ENCODE measurements around the gene PTPRN2. TPM values are rescaled to one million over a fixed set of nuclear protein-coding genes. Genes with fewer than 3 reads are reported as not detected.

Gene PTPRN2
- total RNA-seq, 2 donors from 2014 or later: 26.1 to 55.5 TPM

GRCh38 chr7:157682064-157682945 is 905.3 kb downstream of the PTPRN2 start:
- WGBS: 48% methylated on average over 28 of the region's 28 CpGs
- TF ChIP-seq POLR2A (IDR thresholded peaks at IDR 0.05): no peak
- TF ChIP-seq CTCF (IDR thresholded peaks at IDR 0.05): no peak
- no peak for TF ChIP-seq POLR2AphosphoS5 (IDR thresholded peaks at IDR 0.05)
- no peak for DNase-seq (ENCODE audit: low spot score)
- Histone ChIP-seq H3K27ac (no peak overlapping the region), H3K4me3 (no peak overlapping the region), H3K4me1 (replicated peaks) (no peaks in the 10 kb centered on the region), H3K27me3 (replicated peaks; ENCODE audit: insufficient read depth) (peaks cover 44% of the 10 kb centered on the region), H3K9me3 (no peaks in the 10 kb centered on the region), H3K36me3 (no peaks in the 10 kb centered on the region)
- intact Hi-C loops (cut with DNase I): no loop called here

- no peak overlapping the region for H3K4me3 ChIP-seq
- TF ChIP-seq POLR2AphosphoS5 (IDR thresholded peaks at IDR 0.05): no peak
- TF ChIP-seq POLR2A (IDR thresholded peaks at IDR 0.05): no peak
- TF ChIP-seq CTCF (IDR thresholded peaks at IDR 0.05): no peak
- H3K9me3 ChIP-seq: no peaks in the 10 kb centered on the region
- no peaks in the 10 kb centered on the region for H3K4me1 ChIP-seq (replicated peaks)
- peaks cover 24% of the 10 kb centered on the region for H3K27me3 ChIP-seq (replicated peaks; ENCODE audit: insufficient read depth)
- DNase-seq (ENCODE audit: low spot score): no peak
- WGBS: 32% methylated on average over 9 of the region's 9 CpGs
- intact Hi-C loops (cut with DNase I): no loop called here
- H3K27ac ChIP-seq: no peak overlapping the region
- H3K36me3 ChIP-seq: no peaks in the 10 kb centered on the region
These were observed 908.0 kb downstream of the PTPRN2 start for GRCh38 chr7:157679607-157680006.

GRCh38 chr7:157678501-157678900 is 909.1 kb downstream of the PTPRN2 start:
- Histone ChIP-seq H3K27ac (no peak overlapping the region), H3K36me3 (no peaks in the 10 kb centered on the region), H3K9me3 (no peaks in the 10 kb centered on the region), H3K27me3 (replicated peaks; ENCODE audit: insufficient read depth) (peaks cover 13% of the 10 kb centered on the region), H3K4me1 (replicated peaks) (no peaks in the 10 kb centered on the region), H3K4me3 (no peak overlapping the region)
- TF ChIP-seq POLR2A (IDR thresholded peaks at IDR 0.05) (no peak), CTCF (IDR thresholded peaks at IDR 0.05) (no peak), POLR2AphosphoS5 (IDR thresholded peaks at IDR 0.05) (no peak)
- intact Hi-C loops (cut with DNase I): no loop called here
- DNase-seq (ENCODE audit: low spot score): no peak
- 37% methylated on average over 9 of the region's 9 CpGs for WGBS

- 67% methylated on average over 19 of the region's 19 CpGs for WGBS
- Histone ChIP-seq H3K36me3 (no peaks in the 10 kb centered on the region), H3K9me3 (no peaks in the 10 kb centered on the region), H3K4me3 (no peak overlapping the region), H3K27me3 (replicated peaks; ENCODE audit: insufficient read depth) (peaks cover 5% of the 10 kb centered on the region), H3K4me1 (replicated peaks) (no peaks in the 10 kb centered on the region), H3K27ac (no peak overlapping the region)
- TF ChIP-seq POLR2A (IDR thresholded peaks at IDR 0.05) (no peak), POLR2AphosphoS5 (IDR thresholded peaks at IDR 0.05) (no peak), CTCF (IDR thresholded peaks at IDR 0.05) (no peak)
- intact Hi-C loops (cut with DNase I): no loop called here
- no peak for DNase-seq (ENCODE audit: low spot score)
These were observed 911.0 kb downstream of the PTPRN2 start for GRCh38 chr7:157676456-157677255.
